Measurements from ENCODE around the gene TPRG1L. TPM values are rescaled to one million over a fixed set of nuclear protein-coding genes. Genes with fewer than 3 reads are reported as not detected.

Gene TPRG1L
- total and polyA plus RNA-seq, 2 of the 4 experiments (the other 2 are of a cell fraction) = 25.3 to 39.5 TPM

DNA sequence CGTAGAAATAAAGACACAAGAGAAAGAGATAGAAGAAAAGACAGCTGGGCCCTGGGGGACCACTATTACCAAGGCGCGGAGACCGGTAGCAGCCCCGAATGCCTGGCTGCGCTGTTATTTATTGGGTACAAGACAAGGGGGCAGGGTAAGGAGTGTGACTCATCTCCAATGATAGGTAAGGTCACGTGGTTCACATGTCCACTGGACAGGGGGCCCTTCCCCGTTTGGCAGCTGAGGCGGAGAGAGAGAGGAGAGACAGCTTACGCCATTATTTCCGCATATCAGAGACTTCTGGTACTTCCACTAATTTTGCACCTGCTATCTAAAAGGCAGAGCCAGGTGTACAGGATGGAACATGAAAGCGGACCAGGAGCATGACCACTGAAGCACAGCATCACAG is 4.1 kb upstream of the TPRG1L start (continued):
- no peak for TF ChIP-seq RCOR1 (IDR thresholded peaks at IDR 0.05; ENCODE audit: insufficient replicate concordance, low read length)
- no peak for TF ChIP-seq RFX5 (IDR thresholded peaks at IDR 0.05; ENCODE audit: low read depth, low read length)
- TF ChIP-seq FOS (IDR thresholded peaks at IDR 0.05; ENCODE audit: low read depth, low read length) = no peak
- TF ChIP-seq CHD1 (IDR thresholded peaks at IDR 0.05; ENCODE audit: low read depth, low read length) = no peak
- no peak for TF ChIP-seq MXI1 (IDR thresholded peaks at IDR 0.05; ENCODE audit: borderline replicate concordance, low read depth, low read length)
- TF ChIP-seq, protein P1, sequence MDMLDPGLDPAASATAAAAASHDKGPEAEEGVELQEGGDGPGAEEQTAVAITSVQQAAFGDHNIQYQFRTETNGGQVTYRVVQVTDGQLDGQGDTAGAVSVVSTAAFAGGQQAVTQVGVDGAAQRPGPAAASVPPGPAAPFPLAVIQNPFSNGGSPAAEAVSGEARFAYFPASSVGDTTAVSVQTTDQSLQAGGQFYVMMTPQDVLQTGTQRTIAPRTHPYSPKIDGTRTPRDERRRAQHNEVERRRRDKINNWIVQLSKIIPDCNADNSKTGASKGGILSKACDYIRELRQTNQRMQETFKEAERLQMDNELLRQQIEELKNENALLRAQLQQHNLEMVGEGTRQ (IDR thresholded peaks at IDR 0.05; ENCODE audit: low read depth, low read length) = no peak

All from IMR-90 (cell line).